IMR-90 (cell line): Measurements from ENCODE around the gene GUCY2F. TPM values are rescaled to one million over a fixed set of nuclear protein-coding genes. Genes with fewer than 3 reads are reported as not detected.

Experiments used
- ATAC-seq: fragments of 200-7000 bp; cut with Tn5 transposase; 2 replicates; pipeline ENCODE4 v1.9.1; 2020; ENCODE audit warnings: low read depth, mild to moderate bottlenecking, moderate library complexity
- BruUV-seq: library from RNA; stranded (reverse); fragments of 400-500 nt; replicated peaks from 2 replicates; lab custom pipeline; 2021; lab: Mats Ljungman, UMichigan
- CTCF ChIA-PET: fragments of 300-600 bp; formaldehyde crosslinking; extraction: SDS; loops from one replicate; lab custom pipeline; 2021; ENCODE audit warnings: antibody characterized with exemption; lab: Yijun Ruan, JAX
- POLR2A ChIA-PET: fragments of 300-600 bp; sonication (Branson Sonifier 250); formaldehyde crosslinking; loops from one replicate; lab custom pipeline; 2022; ENCODE audit warnings: antibody characterized with exemption; ENCODE audit not compliant: unreplicated experiment; lab: Charles Lee
- DNase-seq: peaks from one replicate; pipeline ENCODE4 v3.0.0; 2013
- H2AFZ ChIP-seq: replicated peaks from 2 replicates; pipeline ENCODE3; 2013; ENCODE audit warnings: low read length, mild to moderate bottlenecking; ENCODE audit not compliant: poor library complexity
- H2AK5ac ChIP-seq: 2 replicates; pipeline ENCODE4 v1.6.1; 2013; ENCODE audit warnings: low read depth, low read length, inconsistent platforms
- H2AK9ac ChIP-seq: replicated peaks from 2 replicates; pipeline ENCODE3; 2013; ENCODE audit warnings: mild to moderate bottlenecking, low read depth, low read length, moderate library complexity; ENCODE audit not compliant: poor library complexity
- H2BK120ac ChIP-seq: 2 replicates; pipeline ENCODE4 v1.6.1; 2013; ENCODE audit warnings: low read depth, low read length, inconsistent platforms
- H2BK15ac ChIP-seq: 3 replicates; pipeline ENCODE4 v1.6.1; 2013; ENCODE audit warnings: low read depth, low read length, inconsistent platforms
- H2BK20ac ChIP-seq: 2 replicates; pipeline ENCODE4 v1.6.1; 2013; ENCODE audit warnings: low read depth, mild to moderate bottlenecking, inconsistent platforms, low read length, moderate library complexity
- H2BK5ac ChIP-seq: 2 replicates; pipeline ENCODE4 v1.6.1; 2013; ENCODE audit warnings: mild to moderate bottlenecking, low read depth, low read length, inconsistent platforms; ENCODE audit not compliant: poor library complexity, severe bottlenecking
- H3K14ac ChIP-seq: replicated peaks from 2 replicates; pipeline ENCODE4 v1.6.1; 2013; ENCODE audit warnings: low read depth, low read length, inconsistent platforms
- H3K18ac ChIP-seq: 2 replicates; pipeline ENCODE4 v1.6.1; 2013; ENCODE audit warnings: low read depth, low read length, control low read depth
- H3K23ac ChIP-seq: 2 replicates; pipeline ENCODE4 v1.6.1; 2013; ENCODE audit warnings: low read depth, low read length, inconsistent platforms
- H3K27ac ChIP-seq: 2 replicates; pipeline ENCODE4 v1.5.1; 2013; ENCODE audit warnings: mild to moderate bottlenecking, control low read depth, low read length; ENCODE audit not compliant: insufficient read depth
- H3K27me3 ChIP-seq: 2 replicates; pipeline ENCODE4 v1.6.1; 2013; ENCODE audit warnings: low read length; ENCODE audit not compliant: control insufficient read depth, insufficient read depth
- H3K36me3 ChIP-seq: 2 replicates; pipeline ENCODE4 v1.6.1; 2013; ENCODE audit warnings: low read length, mixed read lengths; ENCODE audit not compliant: control insufficient read depth, insufficient read depth
- H3K4ac ChIP-seq: 2 replicates; pipeline ENCODE4 v1.6.1; 2013; ENCODE audit warnings: low read depth, low read length, inconsistent platforms
- H3K4me1 ChIP-seq: 2 replicates; pipeline ENCODE4 v1.6.1; 2013; ENCODE audit warnings: low read length, mixed read lengths; ENCODE audit not compliant: control insufficient read depth, insufficient read depth
- H3K4me2 ChIP-seq: 2 replicates; pipeline ENCODE4 v1.6.1; 2013; ENCODE audit warnings: low read depth, mild to moderate bottlenecking, control low read depth, low read length, moderate library complexity
- H3K4me3 ChIP-seq: 2 replicates; pipeline ENCODE4 v1.5.1; 2013; ENCODE audit warnings: low read depth, mild to moderate bottlenecking, control low read depth, low read length, moderate library complexity; ENCODE audit not compliant: insufficient read depth
- H3K56ac ChIP-seq: 2 replicates; pipeline ENCODE4 v1.6.1; 2013; ENCODE audit warnings: low read length, inconsistent platforms; ENCODE audit not compliant: insufficient read depth; ENCODE audit errors: extremely low read depth
- H3K79me1 ChIP-seq, 2 experiments: 2 replicates each; pipeline ENCODE4 v1.6.1; 2013; ENCODE audit warnings: low read length in 2 of 2, inconsistent platforms in 1 of 2, low read depth in 1 of 2
- H3K9ac ChIP-seq: 2 replicates; pipeline ENCODE4 v1.6.1; 2013; ENCODE audit warnings: low read depth, low read length, control low read depth
- H3K9me1 ChIP-seq: 2 replicates; pipeline ENCODE4 v1.6.1; 2013; ENCODE audit warnings: low read length, inconsistent platforms; ENCODE audit not compliant: insufficient read depth
- H3K9me3 ChIP-seq: 2 replicates; pipeline ENCODE4 v1.6.1; 2013; ENCODE audit warnings: low read length; ENCODE audit not compliant: control insufficient read depth, insufficient read depth
- H4K20me1 ChIP-seq: 2 replicates; pipeline ENCODE4 v1.6.1; 2013; ENCODE audit warnings: low read length, inconsistent platforms; ENCODE audit not compliant: insufficient read depth
- H4K5ac ChIP-seq: 2 replicates; pipeline ENCODE4 v1.6.1; 2013; ENCODE audit warnings: mild to moderate bottlenecking, low read depth, low read length, control low read depth
- H4K8ac ChIP-seq, 2 experiments: 2 replicates each; pipeline ENCODE4 v1.6.1; 2013; ENCODE audit warnings: low read depth in 2 of 2, low read length in 2 of 2, control low read depth in 1 of 2, inconsistent platforms in 1 of 2
- H4K91ac ChIP-seq: 2 replicates; pipeline ENCODE4 v1.6.1; 2013; ENCODE audit warnings: low read depth, low read length, inconsistent platforms; ENCODE audit not compliant: insufficient read depth
- BHLHE40 ChIP-seq: fragments of 150-350 bp; IDR thresholded peaks from 2 replicates; pipeline ENCODE4 v1.6.1; 2016; ENCODE audit warnings: mild to moderate bottlenecking, low read depth, low read length
- CEBPB ChIP-seq: IDR thresholded peaks from 2 replicates; pipeline ENCODE4 v1.6.1; 2012; ENCODE audit warnings: low read depth, low read length, improper control_type of control experiment
- CHD1 ChIP-seq: IDR thresholded peaks from 2 replicates; pipeline ENCODE4 v1.6.1; 2012; ENCODE audit warnings: low read depth, low read length, improper control_type of control experiment
- CTCF ChIP-seq: conservative IDR thresholded peaks from 2 replicates; pipeline ENCODE4 v1.5.1; 2012; ENCODE audit warnings: mild to moderate bottlenecking, low read depth, low read length, improper control_type of control experiment
- ELK1 ChIP-seq: fragments of 150-350 bp; IDR thresholded peaks from 2 replicates; pipeline ENCODE4 v1.6.1; 2016; ENCODE audit warnings: low read depth, mild to moderate bottlenecking, low read length, moderate library complexity, borderline replicate concordance
- FOS ChIP-seq: fragments of 150-350 bp; IDR thresholded peaks from 2 replicates; pipeline ENCODE4 v1.6.1; 2016; ENCODE audit warnings: low read depth, low read length
- MAFK ChIP-seq: IDR thresholded peaks from 2 replicates; pipeline ENCODE4 v1.6.1; 2012; ENCODE audit warnings: low read depth, low read length, improper control_type of control experiment
- MAZ ChIP-seq: IDR thresholded peaks from 2 replicates; pipeline ENCODE4 v1.6.1; 2012; ENCODE audit warnings: low read depth, mild to moderate bottlenecking, low read length, improper control_type of control experiment, moderate library complexity, borderline replicate concordance
- MXI1 ChIP-seq: IDR thresholded peaks from 2 replicates; pipeline ENCODE4 v1.6.1; 2012; ENCODE audit warnings: low read depth, mild to moderate bottlenecking, low read length, moderate library complexity, borderline replicate concordance
- NFE2L2 ChIP-seq: fragments of 150-350 bp; IDR thresholded peaks from 2 replicates; pipeline ENCODE4 v1.6.1; 2016; ENCODE audit warnings: low read depth, mild to moderate bottlenecking, low read length
- POLR2A ChIP-seq: IDR thresholded peaks from 2 replicates; pipeline ENCODE4 v1.6.1; 2012; ENCODE audit warnings: mild to moderate bottlenecking, low read depth, low read length
- RAD21 ChIP-seq: IDR thresholded peaks from 2 replicates; pipeline ENCODE4 v1.6.1; 2012; ENCODE audit warnings: low read length, improper control_type of control experiment
- RCOR1 ChIP-seq: IDR thresholded peaks from 2 replicates; pipeline ENCODE4 v1.6.1; 2012; ENCODE audit warnings: mild to moderate bottlenecking, low read length, improper control_type of control experiment; ENCODE audit not compliant: insufficient replicate concordance
- RFX5 ChIP-seq: IDR thresholded peaks from 2 replicates; pipeline ENCODE4 v1.8.0; 2012; ENCODE audit warnings: low read depth, mild to moderate bottlenecking, low read length, moderate library complexity
- SMC3 ChIP-seq: fragments of 150-350 bp; IDR thresholded peaks from 2 replicates; pipeline ENCODE4 v1.6.1; 2016; ENCODE audit warnings: low read depth, mild to moderate bottlenecking, antibody characterized with exemption, low read length, moderate library complexity
- WGBS, 2 experiments: methylation state at CpG; one replicate each; pipeline versions ENCODE4 v1.1.5 to v1.1.7; 2013; ENCODE audit warnings: missing lambda C conversion rate in 2 of 2; ENCODE audit not compliant: insufficient read length in 1 of 2; ENCODE audit errors: extremely low coverage in 2 of 2; 5-methylcytosine and 5-hydroxymethylcytosine counted together
- dilution Hi-C: fragments of 300-500 bp; cut with HindIII; formaldehyde crosslinking; loops from one replicate; pipeline ENCODE4 v1.14.3; 2018; ENCODE audit warnings: low sequenced_read_pairs; ENCODE audit not compliant: unreplicated experiment
- in situ Hi-C: fragments of 300-500 bp; cut with MboI; formaldehyde crosslinking; loops from 3 replicates; pipeline ENCODE4 v1.14.3; 2019; ENCODE audit warnings: low sequenced_read_pairs, inconsistent platforms, mixed read lengths
- intact Hi-C: fragments of 100-400 bp; cut with micrococcal nuclease; formaldehyde crosslinking; loops from 2 replicates; pipeline ENCODE4 v1.10.0; 2022
- polyA plus RNA-seq, 3 experiments: library from polyadenylated mRNA; depleted of rRNA; stranded (reverse); fragments of >200 nt; gene quantifications; 2 replicates each; pipeline ENCODE4 v1.2.3, GENCODE V29; 2012; ENCODE audit warnings: low replicate concordance in 1 of 3
- total RNA-seq: library from RNA; depleted of rRNA; stranded (reverse); fragments of >200 nt; gene quantifications from 2 replicates; pipeline ENCODE4 v1.2.3, GENCODE V29; 2012
- TF ChIP-seq, protein P1 (sequence below): fragments of 150-350 bp; IDR thresholded peaks from 2 replicates; pipeline ENCODE4 v1.6.1; 2017; ENCODE audit warnings: mild to moderate bottlenecking, antibody characterized with exemption, low read length, low read depth

GUCY2F gene
- total and polyA plus RNA-seq, 2 of the 4 experiments (the other 2 are of a cell fraction), result not detected

- Histone ChIP-seq H3K23ac (no peak overlapping the region), H3K18ac (no peak overlapping the region), H3K9ac (no peak overlapping the region), H2AFZ (no peak overlapping the region), H2AK9ac (no peak overlapping the region), H4K8ac (no peak overlapping the region), H2BK15ac (no peak overlapping the region), H3K4me3 (no peak overlapping the region), H3K27me3 (peaks cover 11% of the 10 kb centered on the region), H3K4me2 (no peak overlapping the region), H3K9me3 (no peaks in the 10 kb centered on the region), H2BK5ac (no peak overlapping the region), H2BK120ac (no peak overlapping the region), H4K91ac (no peak overlapping the region), H3K79me1 (no peaks in the 10 kb centered on the region), H4K5ac (no peak overlapping the region), H3K36me3 (no peaks in the 10 kb centered on the region), H3K9me1 (no peaks in the 10 kb centered on the region; the same call in 1 of the 2 replicates), H2AK5ac (no peak overlapping the region), H3K4ac (no peak overlapping the region), H3K14ac (no peak overlapping the region), H4K20me1 (no peaks in the 10 kb centered on the region), H3K56ac (no peak overlapping the region), H2BK20ac (no peak overlapping the region), H3K27ac (no peak overlapping the region), H3K4me1 (no peaks in the 10 kb centered on the region)
- DNase-seq, result no peak
- CTCF ChIA-PET, result no interaction called here
- TF ChIP-seq POLR2A (no peak), CEBPB (no peak), SMC3 (no peak), RAD21 (no peak), ELK1 (no peak), FOS (no peak), BHLHE40 (no peak), NFE2L2 (no peak), CTCF (no peak), CHD1 (no peak), MAZ (no peak), RCOR1 (no peak), MAFK (no peak), MXI1 (no peak), RFX5 (no peak)
- TF ChIP-seq, protein P1, sequence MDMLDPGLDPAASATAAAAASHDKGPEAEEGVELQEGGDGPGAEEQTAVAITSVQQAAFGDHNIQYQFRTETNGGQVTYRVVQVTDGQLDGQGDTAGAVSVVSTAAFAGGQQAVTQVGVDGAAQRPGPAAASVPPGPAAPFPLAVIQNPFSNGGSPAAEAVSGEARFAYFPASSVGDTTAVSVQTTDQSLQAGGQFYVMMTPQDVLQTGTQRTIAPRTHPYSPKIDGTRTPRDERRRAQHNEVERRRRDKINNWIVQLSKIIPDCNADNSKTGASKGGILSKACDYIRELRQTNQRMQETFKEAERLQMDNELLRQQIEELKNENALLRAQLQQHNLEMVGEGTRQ, result no peak
- no TSS peak for BruUV-seq
- ATAC-seq, result no peak
- POLR2A ChIA-PET, result no interaction called here
- intact Hi-C loops, result no loop called here
- dilution Hi-C loops, result no loop called here
- in situ Hi-C loops, result no loop called here
- no CpG with 5 or more reads among the region's 1 CpG for WGBS, 2 experiments
These were observed 88.0 kb downstream of the GUCY2F start for GRCh38 chrX:109393859-109394258.
